GM18867 (cell line): ENCODE results near the gene MRPS23.

Source experiments
- ATAC-seq: cut with Tn5 transposase; IDR thresholded peaks from one replicate; pipeline ENCODE4 v1.9.1; 2021; ENCODE audit warnings: mild to moderate bottlenecking, moderate library complexity; ENCODE audit not compliant: unreplicated experiment

The MRPS23 gene

GRCh38 chr17:57849874-57850754 is at the start of gene MRPS23:
MRPS23 (minus strand) TSS chr17:57850044; CDS start chr17:57850010, 34 bp downstream.
- peak; percentile 94 for ATAC-seq

- no peak for ATAC-seq
Observed at GRCh38 chr17:57899391-57899790, 49.5 kb upstream of the MRPS23 start.

- no peak for ATAC-seq
Observed at GRCh38 chr17:57898487-57899311, 48.9 kb upstream of the MRPS23 start.

GRCh38 chr17:57895382-57896060 is 45.7 kb upstream of the MRPS23 start:
- ATAC-seq = no peak

GRCh38 chr17:57894848-57895247 is 45.0 kb upstream of the MRPS23 start:
- ATAC-seq = no peak

GRCh38 chr17:57892820-57893595 is 43.2 kb upstream of the MRPS23 start:
- peak; percentile 10 for ATAC-seq

- peak; percentile 54 for ATAC-seq
Observed at GRCh38 chr17:57892146-57892819, 42.4 kb upstream of the MRPS23 start.

GRCh38 chr17:57890857-57891232 is 41.0 kb upstream of the MRPS23 start:
- no peak for ATAC-seq

- ATAC-seq = no peak
Observed at GRCh38 chr17:57889892-57890856, 40.3 kb upstream of the MRPS23 start.

- no peak for ATAC-seq
Observed at GRCh38 chr17:57889252-57889651, 39.4 kb upstream of the MRPS23 start.

- no peak for ATAC-seq
Observed at GRCh38 chr17:57888311-57889216, 38.7 kb upstream of the MRPS23 start.

- ATAC-seq = no peak
Observed at GRCh38 chr17:57887161-57887560, 37.3 kb upstream of the MRPS23 start.

GRCh38 chr17:57886020-57886419 is 36.2 kb upstream of the MRPS23 start:
- no peak for ATAC-seq

- ATAC-seq = no peak
Observed at GRCh38 chr17:57885148-57885915, 35.5 kb upstream of the MRPS23 start.

- ATAC-seq = no peak
Observed at GRCh38 chr17:57881783-57882351, 32.0 kb upstream of the MRPS23 start.

GRCh38 chr17:57881143-57881542 is 31.3 kb upstream of the MRPS23 start:
- no peak for ATAC-seq

GRCh38 chr17:57880086-57880456 is 30.2 kb upstream of the MRPS23 start:
- ATAC-seq = no peak
